Small intestine (tissue), 7 donors: ENCODE results near the gene CYP27C1. TPM values are rescaled to one million over a fixed set of nuclear protein-coding genes. Genes with fewer than 3 reads are reported as not detected.

Experiments used
- DNase-seq, 2 donors: peaks; one replicate each; pipeline versions ENCODE4 v3.0.0 to v3.0.0-alpha.2; 2013
- FAIRE-seq: peaks from 2 replicates; lab custom pipeline; 2012; peaks lifted over from hg19 to GRCh38; lab: Jason Lieb, UNC
- H3K27ac ChIP-seq, 3 donors: one replicate each; pipeline ENCODE4 v1.5.1; 2013; ENCODE audit warnings: low read length in 2 of 3, mild to moderate bottlenecking in 2 of 3, control low read depth in 1 of 3, inconsistent platforms in 1 of 3, low read depth in 1 of 3, moderate library complexity in 1 of 3
- H3K27me3 ChIP-seq, 3 donors: one replicate each; pipeline ENCODE4 v1.6.1; 2013; ENCODE audit warnings: low read length in 3 of 3, inconsistent platforms in 1 of 3; ENCODE audit not compliant: control insufficient read depth in 3 of 3, insufficient read depth in 3 of 3
- H3K36me3 ChIP-seq, 3 donors: one replicate each; pipeline ENCODE4 v1.6.1; 2013; ENCODE audit warnings: low read length in 3 of 3, inconsistent platforms in 1 of 3, low read depth in 1 of 3, mild to moderate bottlenecking in 1 of 3, moderate library complexity in 1 of 3; ENCODE audit not compliant: control insufficient read depth in 3 of 3, insufficient read depth in 2 of 3
- H3K4me1 ChIP-seq, 3 donors: one replicate each; pipeline ENCODE4 v1.6.1; 2013; ENCODE audit warnings: low read length in 2 of 3, inconsistent platforms in 1 of 3, low read depth in 1 of 3, mild to moderate bottlenecking in 1 of 3, moderate library complexity in 1 of 3; ENCODE audit not compliant: control insufficient read depth in 3 of 3, insufficient read depth in 2 of 3
- H3K4me3 ChIP-seq, 3 donors: one replicate each; pipeline ENCODE4 v1.5.1; 2013; ENCODE audit warnings: low read length in 3 of 3, control low read depth in 1 of 3, inconsistent platforms in 1 of 3, low read depth in 1 of 3, mild to moderate bottlenecking in 1 of 3, moderate library complexity in 1 of 3
- H3K9me3 ChIP-seq, 2 donors: one replicate each; pipeline ENCODE4 v1.6.1; 2013; ENCODE audit warnings: low read depth in 1 of 2, low read length in 1 of 2; ENCODE audit not compliant: control insufficient read depth in 2 of 2, insufficient read depth in 1 of 2
- WGBS, 3 donors: extraction: QIAGEN DNeasy Blood & Tissue Kit; methylation state at CpG; one replicate each; pipeline ENCODE4 v1.1.7; 2013; 5-methylcytosine and 5-hydroxymethylcytosine counted together
- polyA plus RNA-seq, 4 donors: library from polyadenylated mRNA; stranded (reverse) in 3 of 4; unstranded in 1 of 4; fragments of 200-250 nt in 3 of 4; fragments of 120-200 nt in 1 of 4; gene quantifications; one replicate each; pipeline versions ENCODE4 v1.2.1 to v1.2.3, GENCODE V29; 2013
- donor health status: healthy with polysubstance abuse.
- donor health status: control.
- donor health status: control.
- donor health status: Bipolar disorder and iron deficiency.
- donor health status: healthy.

CYP27C1 gene
- polyA plus RNA-seq, 4 donors = 0.24 to 1.2 TPM; not detected in 2

- FAIRE-seq = no peak
- Histone ChIP-seq H3K9me3 (no peaks in the 10 kb centered on the region), H3K27ac (no peak overlapping the region), H3K27me3 (no peaks in the 10 kb centered on the region), H3K36me3 (no peaks in the 10 kb centered on the region), H3K4me3 (no peak overlapping the region), H3K4me1 (peaks cover 0 to 34% (median 0%) of the 10 kb centered on the region in 3 donors)
- 89 to 93% (median 92%) methylated on average over 7 of the region's 7 CpGs for WGBS, 3 donors
- no peak for DNase-seq
Observed at GRCh38 chr2:127162261-127163089, 57.6 kb downstream of the CYP27C1 start.

- Histone ChIP-seq H3K9me3 (peaks cover 0 to 2% of the 10 kb centered on the region in 2 donors), H3K4me1 (peaks cover 0 to 33% (median 0%) of the 10 kb centered on the region in 3 donors), H3K27me3 (no peaks in the 10 kb centered on the region), H3K4me3 (no peak overlapping the region), H3K27ac (peak overlapping the region in 1 of 3 donors; percentile 35), H3K36me3 (no peaks in the 10 kb centered on the region)
- DNase-seq (peak; percentile 68 to 80), FAIRE-seq (no peak)
- 27 to 65% (median 43%) methylated on average over 12 of the region's 12 CpGs for WGBS, 3 donors
Observed at GRCh38 chr2:127161176-127162136, 58.6 kb downstream of the CYP27C1 start.

- Histone ChIP-seq H3K4me1 (peaks cover 0 to 32% (median 0%) of the 10 kb centered on the region in 3 donors), H3K4me3 (no peak overlapping the region), H3K9me3 (peaks cover 0 to 3% of the 10 kb centered on the region in 2 donors), H3K27ac (peak overlapping the region in 1 of 3 donors; percentile 35), H3K36me3 (no peaks in the 10 kb centered on the region), H3K27me3 (no peaks in the 10 kb centered on the region)
- no peak for DNase-seq
- WGBS, 3 donors = 63 to 88% (median 82%) methylated on average over 3 of the region's 3 CpGs
- FAIRE-seq = no peak
Observed at GRCh38 chr2:127160676-127161075, 59.4 kb downstream of the CYP27C1 start.

- no peaks in the 10 kb centered on the region for H3K27me3 ChIP-seq
- no peaks in the 10 kb centered on the region for H3K36me3 ChIP-seq
- H3K4me1 ChIP-seq = peaks cover 0 to 32% (median 0%) of the 10 kb centered on the region in 3 donors
- H3K27ac ChIP-seq = no peak overlapping the region
- FAIRE-seq (no peak), DNase-seq (no peak)
- peaks cover 0 to 3% of the 10 kb centered on the region in 2 donors for H3K9me3 ChIP-seq
- 86 to 91% (median 88%) methylated on average over 2 of the region's 2 CpGs for WGBS, 3 donors
- H3K4me3 ChIP-seq = no peak overlapping the region
Observed at GRCh38 chr2:127159543-127159942, 60.6 kb downstream of the CYP27C1 start.

DNA sequence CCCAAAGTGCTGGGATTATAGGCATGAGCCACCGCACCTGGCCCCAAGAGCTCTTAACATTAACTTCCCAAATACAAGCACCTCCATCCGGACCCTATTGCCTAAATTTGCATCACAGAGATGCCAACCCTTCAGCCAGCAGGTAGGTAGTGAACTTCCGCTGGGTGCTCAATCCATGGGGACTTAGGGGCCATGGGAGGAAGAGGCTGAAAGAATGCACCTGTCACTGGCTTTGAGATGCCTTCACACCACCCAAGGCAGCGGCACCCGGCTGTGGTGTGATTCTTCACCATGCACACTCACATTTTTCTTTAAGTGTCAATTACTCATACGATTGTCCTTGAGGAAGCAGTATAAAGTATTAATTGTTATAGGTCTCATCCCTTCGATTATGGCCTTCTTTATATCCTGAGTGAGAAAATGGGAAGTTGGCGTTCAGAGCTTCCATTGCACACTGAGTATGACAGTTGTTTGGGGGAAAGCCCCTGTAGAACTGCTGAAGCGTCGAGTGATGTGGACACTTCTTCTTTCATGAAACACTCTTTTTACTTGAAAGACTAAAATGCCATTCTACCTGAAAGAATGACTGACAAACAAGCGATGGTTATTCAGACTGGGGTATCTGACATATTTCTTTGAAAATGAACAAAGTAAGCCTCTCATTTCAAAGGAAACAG, 61.3 kb downstream of the CYP27C1 start:
- Histone ChIP-seq H3K27ac (no peak overlapping the region), H3K36me3 (no peaks in the 10 kb centered on the region), H3K9me3 (peaks cover 0 to 3% of the 10 kb centered on the region in 2 donors), H3K4me3 (no peak overlapping the region), H3K27me3 (no peaks in the 10 kb centered on the region), H3K4me1 (peaks cover 0 to 27% (median 0%) of the 10 kb centered on the region in 3 donors)
- WGBS, 3 donors = 79 to 87% (median 86%) methylated on average over 11 of the region's 11 CpGs
- no peak for DNase-seq
- no peak for FAIRE-seq

- DNase-seq = no peak
- Histone ChIP-seq H3K36me3 (no peaks in the 10 kb centered on the region), H3K27me3 (no peaks in the 10 kb centered on the region), H3K9me3 (peaks cover 0 to 3% of the 10 kb centered on the region in 2 donors), H3K27ac (no peak overlapping the region), H3K4me1 (peaks cover 0 to 21% (median 0%) of the 10 kb centered on the region in 3 donors), H3K4me3 (no peak overlapping the region)
- FAIRE-seq = no peak
- WGBS, 3 donors = 75 to 84% (median 80%) methylated on average over 16 of the region's 16 CpGs
Observed at GRCh38 chr2:127157651-127158485, 62.2 kb downstream of the CYP27C1 start.

GRCh38 chr2:127157114-127157513, 63.0 kb downstream of the CYP27C1 start:
- no peak for DNase-seq
- no peaks in the 10 kb centered on the region for H3K36me3 ChIP-seq
- no peak overlapping the region for H3K4me3 ChIP-seq
- FAIRE-seq = no peak
- H3K4me1 ChIP-seq = peaks cover 0 to 16% (median 0%) of the 10 kb centered on the region in 3 donors
- 78 to 88% (median 79%) methylated on average over 6 of the region's 6 CpGs for WGBS, 3 donors
- H3K9me3 ChIP-seq = peaks cover 0 to 3% of the 10 kb centered on the region in 2 donors
- H3K27me3 ChIP-seq = no peaks in the 10 kb centered on the region
- no peak overlapping the region for H3K27ac ChIP-seq
